Measurements from ENCODE around the gene KRTAP3-1.

- TF ChIP-seq EZH2 (IDR thresholded peaks at IDR 0.05) (no peak), POLR2AphosphoS5 (IDR thresholded peaks at IDR 0.05; ENCODE audit: borderline replicate concordance, low read depth, low read length) (no peak)
Observed at GRCh38 chr17:40980117-40980516, 28.8 kb downstream of the KRTAP3-1 start.

All from SK-N-MC (cell line).